H9 (cell line): Measurements from ENCODE around the gene DENND4B. TPM values are rescaled to one million over a fixed set of nuclear protein-coding genes. Genes with fewer than 3 reads are reported as not detected.

Experiments used
- DNase-seq: peaks from one replicate; pipeline ENCODE4 v3.0.0-alpha.2; 2017
- H2AFZ ChIP-seq: one replicate; pipeline ENCODE4 v1.6.1; 2013; ENCODE audit warnings: mild to moderate bottlenecking, low read length, control low read depth, moderate library complexity
- H2AK5ac ChIP-seq: 2 replicates; pipeline ENCODE4 v1.6.1; 2013; ENCODE audit warnings: low read length, control low read depth, mixed read lengths; ENCODE audit not compliant: insufficient read length
- H2BK120ac ChIP-seq: one replicate; pipeline ENCODE4 v1.6.1; 2013; ENCODE audit warnings: low read depth, mild to moderate bottlenecking, low read length, control low read depth, inconsistent platforms; ENCODE audit not compliant: poor library complexity, severe bottlenecking
- H2BK12ac ChIP-seq: 2 replicates; pipeline ENCODE4 v1.6.1; 2013; ENCODE audit warnings: low read length, control low read depth, mixed read lengths, low read depth; ENCODE audit not compliant: insufficient read length
- H2BK15ac ChIP-seq: 2 replicates; pipeline ENCODE4 v1.6.1; 2013; ENCODE audit warnings: low read depth, low read length, control low read depth
- H2BK20ac ChIP-seq: one replicate; pipeline ENCODE4 v1.6.1; 2013; ENCODE audit warnings: low read depth, mild to moderate bottlenecking, low read length, control low read depth, inconsistent platforms; ENCODE audit not compliant: poor library complexity, severe bottlenecking
- H2BK5ac ChIP-seq: 2 replicates; pipeline ENCODE4 v1.6.1; 2013; ENCODE audit warnings: low read length, control low read depth, mixed read lengths; ENCODE audit not compliant: insufficient read length
- H3K14ac ChIP-seq: 2 replicates; pipeline ENCODE4 v1.6.1; 2013; ENCODE audit warnings: low read length, control low read depth; ENCODE audit not compliant: insufficient read depth
- H3K18ac ChIP-seq: 2 replicates; pipeline ENCODE4 v1.6.1; 2013; ENCODE audit warnings: low read depth, mild to moderate bottlenecking, mixed read lengths, low read length, control low read depth; ENCODE audit not compliant: insufficient read length
- H3K23ac ChIP-seq: 2 replicates; pipeline ENCODE4 v1.6.1; 2013; ENCODE audit warnings: low read length, control low read depth, mixed read lengths, low read depth; ENCODE audit not compliant: insufficient read length
- H3K23me2 ChIP-seq: 2 replicates; pipeline ENCODE4 v1.6.1; 2013; ENCODE audit warnings: low read depth, mild to moderate bottlenecking, mixed read lengths, low read length, control low read depth; ENCODE audit not compliant: insufficient read length, poor library complexity, severe bottlenecking
- H3K27ac ChIP-seq: 2 replicates; pipeline ENCODE4 v1.5.1; 2013; ENCODE audit warnings: low read length, control low read depth, mixed read lengths, low read depth; ENCODE audit not compliant: insufficient read length
- H3K27me3 ChIP-seq: 2 replicates; pipeline ENCODE4 v1.6.1; 2013; ENCODE audit warnings: low read length, control low read depth, inconsistent platforms; ENCODE audit not compliant: insufficient read depth
- H3K4ac ChIP-seq: 2 replicates; pipeline ENCODE4 v1.6.1; 2013; ENCODE audit warnings: low read depth, mild to moderate bottlenecking, control low read depth, inconsistent platforms, low read length, moderate library complexity
- H3K4me1 ChIP-seq: 2 replicates; pipeline ENCODE4 v1.6.1; 2013; ENCODE audit warnings: low read length, control low read depth, inconsistent platforms; ENCODE audit not compliant: insufficient read depth
- H3K4me2 ChIP-seq: 2 replicates; pipeline ENCODE4 v1.6.1; 2013; ENCODE audit warnings: low read length, control low read depth, mixed read lengths; ENCODE audit not compliant: insufficient read length, insufficient read depth
- H3K56ac ChIP-seq: 2 replicates; pipeline ENCODE4 v1.6.1; 2013; ENCODE audit warnings: low read depth, mild to moderate bottlenecking, mixed read lengths, low read length, control low read depth; ENCODE audit not compliant: insufficient read length
- H3K79me1 ChIP-seq: 2 replicates; pipeline ENCODE4 v1.6.1; 2013; ENCODE audit warnings: low read depth, mild to moderate bottlenecking, moderate library complexity, low read length, control low read depth, inconsistent platforms; ENCODE audit not compliant: insufficient read depth, poor library complexity, severe bottlenecking
- H3K79me2 ChIP-seq: 2 replicates; pipeline ENCODE4 v1.6.1; 2013; ENCODE audit warnings: low read length, control low read depth, inconsistent platforms; ENCODE audit not compliant: insufficient read depth
- H3K9ac ChIP-seq: 2 replicates; pipeline ENCODE4 v1.6.1; 2013; ENCODE audit warnings: low read length, control low read depth, mixed read lengths; ENCODE audit not compliant: insufficient read length; ENCODE audit errors: extremely low read depth
- H3K9me3 ChIP-seq: one replicate; pipeline ENCODE4 v1.6.1; 2013; ENCODE audit warnings: low read depth, low read length, inconsistent platforms; ENCODE audit not compliant: control insufficient read depth
- H3T11ph ChIP-seq: one replicate; pipeline ENCODE4 v1.6.1; 2013; ENCODE audit warnings: mild to moderate bottlenecking, low read length, control low read depth, inconsistent platforms
- H4K20me1 ChIP-seq: one replicate; pipeline ENCODE4 v1.6.1; 2013; ENCODE audit not compliant: control insufficient read depth, insufficient read length, insufficient read depth
- H4K5ac ChIP-seq: 2 replicates; pipeline ENCODE4 v1.6.1; 2013; ENCODE audit warnings: low read depth, mild to moderate bottlenecking, mixed read lengths, low read length, control low read depth; ENCODE audit not compliant: insufficient read length
- H4K8ac ChIP-seq: replicated peaks from 2 replicates; pipeline ENCODE4 v1.6.1; 2013; ENCODE audit warnings: low read length, control low read depth, mixed read lengths, low read depth; ENCODE audit not compliant: insufficient read length
- H4K91ac ChIP-seq: 2 replicates; pipeline ENCODE4 v1.6.1; 2013; ENCODE audit warnings: low read depth, mild to moderate bottlenecking, moderate library complexity, mixed read lengths, low read length, control low read depth; ENCODE audit not compliant: insufficient read length
- H3K27ac Mint-ChIP-seq, 3 experiments: 2 replicates in 2 of 3; 3 replicates in 1 of 3; pipeline ENCODE4 v1.8.0; 2020 to 2021; ENCODE audit warnings: mixed read lengths in 3 of 3, mild to moderate bottlenecking in 1 of 3, moderate library complexity in 1 of 3
- H3K27me3 Mint-ChIP-seq: 2 replicates; pipeline ENCODE4 v1.8.0; 2021; ENCODE audit warnings: low read depth, mild to moderate bottlenecking, moderate library complexity, mixed read lengths
- H3K36me3 Mint-ChIP-seq, 3 experiments: 2 replicates in 2 of 3; 3 replicates in 1 of 3; pipeline ENCODE4 v1.8.0; 2020 to 2021; ENCODE audit warnings: low read depth in 3 of 3, mixed read lengths in 3 of 3; ENCODE audit not compliant: insufficient read depth in 1 of 3
- H3K4me1 Mint-ChIP-seq, 2 experiments: 2 replicates each; pipeline ENCODE4 v1.8.0; 2020; ENCODE audit warnings: mixed read lengths in 2 of 2
- H3K4me3 Mint-ChIP-seq, 2 experiments: 2 replicates in 1 of 2; 3 replicates in 1 of 2; pipeline ENCODE4 v1.8.0; 2020 to 2021; ENCODE audit warnings: mild to moderate bottlenecking in 2 of 2, mixed read lengths in 2 of 2, moderate library complexity in 1 of 2
- H3K9me3 Mint-ChIP-seq, 2 experiments: 2 replicates in 1 of 2; 3 replicates in 1 of 2; pipeline ENCODE4 v1.8.0; 2020; ENCODE audit warnings: mild to moderate bottlenecking in 2 of 2, mixed read lengths in 2 of 2, moderate library complexity in 1 of 2
- WGBS: extraction: QIAGEN DNeasy Blood & Tissue Kit; methylation state at CpG from one replicate; pipeline ENCODE4 v1.1.7; 2013; ENCODE audit warnings: missing lambda C conversion rate, low lambda C conversion rate, mixed read lengths; ENCODE audit not compliant: insufficient read length; ENCODE audit errors: extremely low coverage; 5-methylcytosine and 5-hydroxymethylcytosine counted together
- total RNA-seq: library from RNA; stranded (reverse); gene quantifications from 2 replicates; pipeline ENCODE4 v1.2.1, GENCODE V29; 2021
- TF ChIP-seq, protein P1 (sequence below): fragments of 200-600 bp; sonication (generic); conservative IDR thresholded peaks from 3 replicates; pipeline ENCODE4 v1.8.0; 2021; ENCODE audit warnings: antibody characterized with exemption, mild to moderate bottlenecking

The DENND4B gene
- total RNA-seq, 1 experiment from 2014 or later: 84.6 TPM

DNA sequence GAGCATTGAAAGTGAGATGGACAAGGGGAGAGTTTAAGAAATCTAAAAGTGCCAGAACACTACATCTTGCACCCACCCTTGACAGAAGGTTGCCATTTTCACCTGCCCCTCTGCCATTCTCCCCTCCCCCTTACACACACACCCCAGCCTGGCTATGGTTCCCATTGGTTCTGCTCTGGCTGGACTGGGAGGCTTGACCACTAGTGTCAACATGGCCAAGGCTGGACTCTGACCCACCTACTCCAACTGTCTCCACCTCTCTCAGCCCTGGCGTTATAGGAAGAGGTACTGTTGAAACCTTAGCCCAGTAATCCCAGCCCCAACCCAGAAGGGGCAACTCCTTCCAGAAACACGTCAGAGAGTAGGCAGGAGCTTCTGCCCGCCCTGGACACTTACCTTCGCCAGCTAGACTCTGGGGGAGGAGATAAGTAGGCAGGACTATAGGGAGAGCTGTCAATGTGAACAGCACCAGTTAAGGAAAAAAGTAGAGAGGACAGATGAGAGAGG, 7.4 kb upstream of the DENND4B start:
- Histone ChIP-seq H4K91ac (no peak overlapping the region), H3K9me3 (no peaks in the 10 kb centered on the region), H3K23ac (no peak overlapping the region), H2AK5ac (no peak overlapping the region), H3K27ac (no peak overlapping the region), H3K56ac (no peak overlapping the region), H2AFZ (no peak overlapping the region), H3K27me3 (no peaks in the 10 kb centered on the region), H2BK15ac (no peak overlapping the region), H3K4ac (no peak overlapping the region), H4K8ac (no peak overlapping the region), H2BK12ac (no peak overlapping the region), H2BK20ac (no peak overlapping the region), H3T11ph (no peak overlapping the region), H3K14ac (no peak overlapping the region), H4K20me1 (peaks cover 2% of the 10 kb centered on the region), H2BK5ac (no peak overlapping the region), H3K23me2 (peaks cover 6% of the 10 kb centered on the region), H2BK120ac (no peak overlapping the region), H4K5ac (no peak overlapping the region), H3K79me2 (peaks cover 28% of the 10 kb centered on the region), H3K79me1 (peaks cover 13% of the 10 kb centered on the region), H3K9ac (no peak overlapping the region), H3K4me1 (no peaks in the 10 kb centered on the region), H3K4me2 (no peak overlapping the region), H3K18ac (no peak overlapping the region)
- TF ChIP-seq, protein P1, sequence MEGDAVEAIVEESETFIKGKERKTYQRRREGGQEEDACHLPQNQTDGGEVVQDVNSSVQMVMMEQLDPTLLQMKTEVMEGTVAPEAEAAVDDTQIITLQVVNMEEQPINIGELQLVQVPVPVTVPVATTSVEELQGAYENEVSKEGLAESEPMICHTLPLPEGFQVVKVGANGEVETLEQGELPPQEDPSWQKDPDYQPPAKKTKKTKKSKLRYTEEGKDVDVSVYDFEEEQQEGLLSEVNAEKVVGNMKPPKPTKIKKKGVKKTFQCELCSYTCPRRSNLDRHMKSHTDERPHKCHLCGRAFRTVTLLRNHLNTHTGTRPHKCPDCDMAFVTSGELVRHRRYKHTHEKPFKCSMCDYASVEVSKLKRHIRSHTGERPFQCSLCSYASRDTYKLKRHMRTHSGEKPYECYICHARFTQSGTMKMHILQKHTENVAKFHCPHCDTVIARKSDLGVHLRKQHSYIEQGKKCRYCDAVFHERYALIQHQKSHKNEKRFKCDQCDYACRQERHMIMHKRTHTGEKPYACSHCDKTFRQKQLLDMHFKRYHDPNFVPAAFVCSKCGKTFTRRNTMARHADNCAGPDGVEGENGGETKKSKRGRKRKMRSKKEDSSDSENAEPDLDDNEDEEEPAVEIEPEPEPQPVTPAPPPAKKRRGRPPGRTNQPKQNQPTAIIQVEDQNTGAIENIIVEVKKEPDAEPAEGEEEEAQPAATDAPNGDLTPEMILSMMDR: no peak
- Mint-ChIP-seq H3K4me1 (peaks cover 15% of the 10 kb centered on the region in 2 experiments), H3K27ac (peak overlapping the region in 2 of 3 experiments; percentile 9 to 50; a peak in 4 of 7 replicates), H3K4me3 (no peak overlapping the region; a peak in 1 of 5 replicates), H3K36me3 (peaks cover 20 to 48% (median 30%) of the 10 kb centered on the region in 3 experiments; a peak in 6 of 7 replicates), H3K9me3 (no peaks in the 10 kb centered on the region), H3K27me3 (no peaks in the 10 kb centered on the region)
- DNase-seq: no peak
- WGBS: no CpG with 5 or more reads among the region's 4 CpGs
